SU-DHL-6 (cell line): ENCODE data around the gene MPND.
"Not testable (repeated sequence)": the region's sequence is repeated elsewhere in the genome, so short reads cannot be mapped to it uniquely, and the experiment has no call there.

Experiments used
- H2AFZ ChIP-seq: fragments of 200-600 bp; sonication (generic); 2 replicates; pipeline ENCODE4 v1.6.1; 2014; ENCODE audit warnings: low read depth, mild to moderate bottlenecking, moderate library complexity, mixed read lengths, antibody characterized with exemption, low read length; ENCODE audit not compliant: severe bottlenecking
- H3F3A ChIP-seq: fragments of 200-600 bp; shearing (Covaris generic); 2 replicates; pipeline ENCODE4 v1.6.0; 2016; ENCODE audit warnings: antibody characterized with exemption, mild to moderate bottlenecking; ENCODE audit not compliant: insufficient read depth
- H3K27ac ChIP-seq: fragments of 200-600 bp; sonication (generic); 2 replicates; pipeline ENCODE4 v1.5.1; 2016; ENCODE audit warnings: low read depth, mild to moderate bottlenecking, low read length, moderate library complexity, mixed read lengths
- H3K27me3 ChIP-seq: fragments of 200-600 bp; sonication (generic), shearing (Covaris generic); 2 replicates; pipeline ENCODE4 v1.6.0; 2014; ENCODE audit warnings: mild to moderate bottlenecking, low read length
- H3K36me3 ChIP-seq: fragments of 200-600 bp; sonication (generic); 2 replicates; pipeline ENCODE4 v1.6.1; 2014; ENCODE audit warnings: mild to moderate bottlenecking, low read length, mixed read lengths
- H3K4me2 ChIP-seq: fragments of 300-600, 200-600 bp; shearing (Covaris generic), sonication (generic); 2 replicates; pipeline ENCODE4 v1.6.0; 2014; ENCODE audit warnings: low read length, low read depth, mild to moderate bottlenecking; ENCODE audit not compliant: poor library complexity, severe bottlenecking
- H3K4me3 ChIP-seq: fragments of 200-600 bp; sonication (generic); 2 replicates; pipeline ENCODE4 v1.5.1; 2014; ENCODE audit warnings: antibody characterized with exemption, low read length, mild to moderate bottlenecking, mixed read lengths; ENCODE audit not compliant: insufficient read depth, poor library complexity, severe bottlenecking
- H3K79me2 ChIP-seq: fragments of 200-600 bp; sonication (generic); 2 replicates; pipeline ENCODE4 v1.6.1; 2014; ENCODE audit warnings: mild to moderate bottlenecking, low read length, moderate library complexity; ENCODE audit not compliant: insufficient read depth
- H3K9ac ChIP-seq: fragments of 200-600 bp; sonication (generic); 2 replicates; pipeline ENCODE4 v1.7.0; 2014; ENCODE audit warnings: mild to moderate bottlenecking, low read length
- H3K9me2 ChIP-seq: fragments of 200-600 bp; sonication (generic); replicated peaks from 2 replicates; pipeline ENCODE4 v1.6.1; 2014; ENCODE audit warnings: low read length; ENCODE audit not compliant: insufficient read depth
- H3K9me3 ChIP-seq: fragments of 200-600 bp; sonication (generic); 2 replicates; pipeline ENCODE4 v1.6.1; 2014; ENCODE audit warnings: low read length, mixed read lengths; ENCODE audit not compliant: insufficient read depth
- H4K20me1 ChIP-seq: fragments of 200-600 bp; sonication (generic); 2 replicates; pipeline ENCODE4 v1.6.1; 2014; ENCODE audit warnings: low read depth, mild to moderate bottlenecking, antibody characterized with exemption, low read length, moderate library complexity, mixed read lengths
- EZH2phosphoT487 ChIP-seq: fragments of 200-600 bp; sonication (generic), shearing (Covaris generic); conservative IDR thresholded peaks from 2 replicates; pipeline ENCODE4 v1.6.1; 2018; ENCODE audit warnings: mild to moderate bottlenecking, antibody characterized with exemption, low read length, moderate library complexity, mixed read lengths
- TF ChIP-seq, protein P1 (sequence below): fragments of 200-600 bp; sonication (generic); IDR thresholded peaks from one replicate; pipeline ENCODE4 v1.5.1; 2017; ENCODE audit warnings: antibody characterized with exemption, mild to moderate bottlenecking, low read length, moderate library complexity; ENCODE audit not compliant: insufficient read depth, poor library complexity, severe bottlenecking

Gene MPND

DNA sequence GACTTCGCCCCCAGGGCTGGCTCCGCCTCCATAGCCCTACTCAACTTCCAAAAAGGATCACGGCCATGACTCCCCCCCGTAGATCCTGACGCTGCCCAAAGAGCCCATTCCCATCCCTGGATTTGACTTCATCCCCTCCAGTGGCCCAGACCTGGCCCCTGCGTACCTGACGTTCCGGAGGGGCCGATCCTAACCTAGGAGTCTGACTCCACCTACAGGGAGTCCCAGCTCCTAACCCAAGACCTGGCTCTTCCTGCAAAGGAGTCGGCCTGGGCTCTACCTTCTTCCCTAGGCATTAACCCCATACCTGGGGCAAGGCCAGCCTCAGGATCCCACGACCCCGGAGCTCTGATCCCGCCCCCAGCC is 15.5 kb upstream of the MPND start:
- Histone ChIP-seq H3K9me3 (no peaks in the 10 kb centered on the region), H2AFZ (no peak overlapping the region), H3K79me2 (no peaks in the 10 kb centered on the region), H3K27ac (no peak overlapping the region), H3K9me2 (no peaks in the 10 kb centered on the region), H3K36me3 (no peaks in the 10 kb centered on the region), H3F3A (no peaks in the 10 kb centered on the region), H3K4me3 (no peak overlapping the region), H4K20me1 (no peaks in the 10 kb centered on the region), H3K4me2 (no peak overlapping the region), H3K9ac (no peak overlapping the region), H3K27me3 (no peaks in the 10 kb centered on the region)
- TF ChIP-seq, protein P1, sequence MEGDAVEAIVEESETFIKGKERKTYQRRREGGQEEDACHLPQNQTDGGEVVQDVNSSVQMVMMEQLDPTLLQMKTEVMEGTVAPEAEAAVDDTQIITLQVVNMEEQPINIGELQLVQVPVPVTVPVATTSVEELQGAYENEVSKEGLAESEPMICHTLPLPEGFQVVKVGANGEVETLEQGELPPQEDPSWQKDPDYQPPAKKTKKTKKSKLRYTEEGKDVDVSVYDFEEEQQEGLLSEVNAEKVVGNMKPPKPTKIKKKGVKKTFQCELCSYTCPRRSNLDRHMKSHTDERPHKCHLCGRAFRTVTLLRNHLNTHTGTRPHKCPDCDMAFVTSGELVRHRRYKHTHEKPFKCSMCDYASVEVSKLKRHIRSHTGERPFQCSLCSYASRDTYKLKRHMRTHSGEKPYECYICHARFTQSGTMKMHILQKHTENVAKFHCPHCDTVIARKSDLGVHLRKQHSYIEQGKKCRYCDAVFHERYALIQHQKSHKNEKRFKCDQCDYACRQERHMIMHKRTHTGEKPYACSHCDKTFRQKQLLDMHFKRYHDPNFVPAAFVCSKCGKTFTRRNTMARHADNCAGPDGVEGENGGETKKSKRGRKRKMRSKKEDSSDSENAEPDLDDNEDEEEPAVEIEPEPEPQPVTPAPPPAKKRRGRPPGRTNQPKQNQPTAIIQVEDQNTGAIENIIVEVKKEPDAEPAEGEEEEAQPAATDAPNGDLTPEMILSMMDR = no peak
- no peak for TF ChIP-seq EZH2phosphoT487

DNA sequence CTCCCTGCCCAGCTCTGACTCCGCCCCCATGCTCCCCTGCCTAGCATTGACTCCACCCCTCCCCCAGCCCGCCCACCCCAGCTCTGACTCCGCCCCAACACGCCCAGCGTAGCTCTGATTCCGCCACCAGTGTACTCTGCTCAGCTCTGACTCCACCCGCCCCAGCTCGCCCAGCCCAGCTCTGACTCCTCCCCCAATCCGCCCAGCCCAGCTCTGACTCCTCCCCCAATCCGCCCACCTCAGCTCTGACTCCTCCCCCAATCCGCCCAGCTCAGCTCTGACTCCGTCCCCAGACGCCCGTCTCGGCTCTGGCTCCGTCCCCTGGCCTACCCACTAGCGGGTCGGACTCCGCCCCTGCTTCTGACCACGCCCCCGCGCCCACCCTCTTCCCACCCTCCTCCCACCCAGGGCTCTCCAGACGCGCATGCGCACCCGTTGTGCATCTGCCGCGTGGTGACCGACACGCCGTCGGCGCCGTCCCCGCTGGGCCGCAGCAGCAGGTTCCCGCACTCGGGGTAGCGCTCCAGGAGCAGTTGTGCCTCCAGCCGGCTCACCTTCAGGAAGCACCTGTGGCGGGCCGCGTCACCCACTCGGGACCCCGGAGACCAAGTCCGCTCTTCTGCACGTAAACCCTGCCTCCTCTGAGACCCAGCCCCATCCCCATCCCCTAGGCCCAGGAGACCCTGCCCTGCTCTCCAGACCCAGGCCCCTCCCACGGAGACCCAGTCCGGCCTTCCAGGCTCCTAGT is 14.9 kb upstream of the MPND start:
- Histone ChIP-seq H3F3A (no peaks in the 10 kb centered on the region), H3K27ac (no peak overlapping the region), H3K9ac (no peak overlapping the region), H2AFZ (no peak overlapping the region), H3K4me3 (no peak overlapping the region), H3K9me2 (no peaks in the 10 kb centered on the region), H3K36me3 (no peaks in the 10 kb centered on the region), H3K79me2 (no peaks in the 10 kb centered on the region), H3K27me3 (no peaks in the 10 kb centered on the region), H4K20me1 (no peaks in the 10 kb centered on the region), H3K9me3 (no peaks in the 10 kb centered on the region), H3K4me2 (no peak overlapping the region)
- no peak for TF ChIP-seq EZH2phosphoT487
- TF ChIP-seq, protein P1 = no peak

- H2AFZ ChIP-seq = not testable (repeated sequence)
These were observed 14.2 kb upstream of the MPND start for GRCh38 chr19:4328991-4329681.

GRCh38 chr19:4329858-4330257 is 13.5 kb upstream of the MPND start:
- Histone ChIP-seq H3K79me2 (no peaks in the 10 kb centered on the region), H3K4me3 (no peak overlapping the region), H2AFZ (no peak overlapping the region), H3F3A (no peaks in the 10 kb centered on the region), H3K27ac (no peak overlapping the region), H3K4me2 (no peak overlapping the region), H3K36me3 (no peaks in the 10 kb centered on the region), H3K9me2 (no peaks in the 10 kb centered on the region), H3K9me3 (no peaks in the 10 kb centered on the region), H3K27me3 (no peaks in the 10 kb centered on the region), H4K20me1 (no peaks in the 10 kb centered on the region), H3K9ac (no peak overlapping the region)
- no peak for TF ChIP-seq EZH2phosphoT487
- TF ChIP-seq, protein P1 = no peak

More at GRCh38 chr19:4328991-4329681, 14.2 kb upstream of the MPND start:
- not testable (repeated sequence) for H3K79me2 ChIP-seq, H3K9me2 ChIP-seq, H3K4me2 ChIP-seq, H3K9ac ChIP-seq, H3K27me3 ChIP-seq, H3F3A ChIP-seq, H3K36me3 ChIP-seq, H3K27ac ChIP-seq, H3K4me3 ChIP-seq, H3K9me3 ChIP-seq, H4K20me1 ChIP-seq
